Ascending aorta (tissue), 2 donors: Measurements from ENCODE around the gene FBRSL1. TPM values are rescaled to one million over a fixed set of nuclear protein-coding genes. Genes with fewer than 3 reads are reported as not detected.
"Not testable (repeated sequence)": the region's sequence is repeated elsewhere in the genome, so short reads cannot be mapped to it uniquely, and the experiment has no call there.

ENCODE experiments used
- DNase-seq, 2 donors: peaks; one replicate each; pipeline ENCODE4 v3.0.0-alpha.2; 2019; ENCODE audit warnings: low spot score in 2 of 2
- H3K27ac ChIP-seq, 2 donors: fragments of 200-600 bp; sonication (generic); one replicate each; pipeline ENCODE4 v1.5.1; 2016 to 2017; ENCODE audit warnings: mild to moderate bottlenecking in 1 of 2
- H3K27me3 ChIP-seq: fragments of 200-600 bp; sonication (generic); one replicate; pipeline ENCODE4 v1.5.1; 2017
- H3K36me3 ChIP-seq, 2 donors: fragments of 200-600 bp; sonication (generic); one replicate each; pipeline ENCODE4 v1.5.1; 2016
- H3K4me1 ChIP-seq, 2 donors: fragments of 200-600 bp; sonication (generic); one replicate each; pipeline ENCODE4 v1.5.1; 2016 to 2017; ENCODE audit warnings: mild to moderate bottlenecking in 1 of 2
- H3K4me3 ChIP-seq, 2 donors: fragments of 200-600 bp; sonication (generic); one replicate each; pipeline ENCODE4 v1.5.1; 2016 to 2017; ENCODE audit warnings: mild to moderate bottlenecking in 1 of 2
- H3K9me3 ChIP-seq, 2 donors: fragments of 200-600 bp; sonication (generic); one replicate each; pipeline ENCODE4 v1.5.1; 2016
- intact Hi-C: fragments of 100-400 bp; cut with DNase I; formaldehyde crosslinking; loops from one replicate; pipeline ENCODE4 v1.15.1; 2023
- total RNA-seq: library from RNA; depleted of rRNA; stranded (reverse); fragments of >200 nt; gene quantifications from one replicate; pipeline ENCODE4 v1.1.0, GENCODE V29; 2016
- TF ChIP-seq, protein P1 (sequence below), 3 experiments: fragments of 200-600 bp in 2 of 3; fragments of 450-650 bp in 1 of 3; sonication (generic) in 2 of 3; IDR thresholded peaks; one replicate each; pipeline ENCODE4 v1.5.1; 2016 to 2019; ENCODE audit warnings: antibody characterized with exemption in 3 of 3, mild to moderate bottlenecking in 1 of 3, moderate library complexity in 1 of 3

The FBRSL1 gene
- total RNA-seq, 1 donor from 2014 or later = 40.7 TPM

DNA sequence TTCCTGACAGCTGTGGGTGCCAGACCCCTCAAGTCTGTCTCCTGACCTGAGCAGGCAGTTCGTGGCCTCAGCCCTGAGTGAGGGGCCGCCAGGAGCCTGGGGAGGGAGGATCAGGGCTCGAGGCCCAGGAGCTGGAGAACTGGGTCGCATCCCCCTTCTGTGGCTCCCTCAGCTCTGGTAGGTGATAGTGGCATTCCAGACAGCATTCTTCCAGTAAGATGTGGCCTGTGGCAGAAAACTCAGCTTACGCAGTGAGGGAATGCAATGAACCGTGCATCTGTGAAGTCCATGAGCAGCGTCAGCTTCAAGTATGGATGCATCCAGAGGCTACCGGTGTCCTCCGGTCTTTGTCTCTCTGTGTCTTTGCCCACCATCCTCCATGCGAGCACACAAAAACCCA lies 28.4 kb upstream of the FBRSL1 start:
- Histone ChIP-seq H3K4me1 (no peaks in the 10 kb centered on the region), H3K36me3 (no peaks in the 10 kb centered on the region), H3K9me3 (no peaks in the 10 kb centered on the region), H3K4me3 (no peak overlapping the region), H3K27ac (no peak overlapping the region), H3K27me3 (no peaks in the 10 kb centered on the region)
- intact Hi-C loops = no loop called here
- TF ChIP-seq, protein P1, sequence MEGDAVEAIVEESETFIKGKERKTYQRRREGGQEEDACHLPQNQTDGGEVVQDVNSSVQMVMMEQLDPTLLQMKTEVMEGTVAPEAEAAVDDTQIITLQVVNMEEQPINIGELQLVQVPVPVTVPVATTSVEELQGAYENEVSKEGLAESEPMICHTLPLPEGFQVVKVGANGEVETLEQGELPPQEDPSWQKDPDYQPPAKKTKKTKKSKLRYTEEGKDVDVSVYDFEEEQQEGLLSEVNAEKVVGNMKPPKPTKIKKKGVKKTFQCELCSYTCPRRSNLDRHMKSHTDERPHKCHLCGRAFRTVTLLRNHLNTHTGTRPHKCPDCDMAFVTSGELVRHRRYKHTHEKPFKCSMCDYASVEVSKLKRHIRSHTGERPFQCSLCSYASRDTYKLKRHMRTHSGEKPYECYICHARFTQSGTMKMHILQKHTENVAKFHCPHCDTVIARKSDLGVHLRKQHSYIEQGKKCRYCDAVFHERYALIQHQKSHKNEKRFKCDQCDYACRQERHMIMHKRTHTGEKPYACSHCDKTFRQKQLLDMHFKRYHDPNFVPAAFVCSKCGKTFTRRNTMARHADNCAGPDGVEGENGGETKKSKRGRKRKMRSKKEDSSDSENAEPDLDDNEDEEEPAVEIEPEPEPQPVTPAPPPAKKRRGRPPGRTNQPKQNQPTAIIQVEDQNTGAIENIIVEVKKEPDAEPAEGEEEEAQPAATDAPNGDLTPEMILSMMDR (IDR thresholded peaks at IDR 0.05) = no peak
- DNase-seq = no peak

DNA sequence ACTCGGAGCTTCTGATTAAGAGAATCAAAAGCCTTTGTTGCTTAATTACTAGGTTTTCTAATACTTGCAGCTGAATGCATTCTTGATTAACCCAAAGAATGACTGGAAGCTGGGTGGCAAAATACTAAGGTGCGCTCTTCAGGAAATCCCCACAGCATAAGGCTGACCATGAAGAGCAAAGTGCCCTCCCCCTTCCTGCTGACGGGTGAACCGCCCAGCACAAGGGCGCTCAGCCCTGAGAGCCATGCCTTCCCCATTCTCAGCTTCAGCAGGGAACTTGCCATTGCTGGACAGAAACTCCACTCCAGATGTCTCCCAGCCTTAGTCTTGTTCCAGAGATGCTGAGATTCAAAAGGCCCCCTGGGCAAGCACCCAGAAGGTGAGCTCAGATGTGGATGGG lies 27.2 kb upstream of the FBRSL1 start:
- TF ChIP-seq, protein P1 (IDR thresholded peaks at IDR 0.05) = no peak
- Histone ChIP-seq H3K27me3 (no peaks in the 10 kb centered on the region), H3K27ac (no peak overlapping the region)

DNA sequence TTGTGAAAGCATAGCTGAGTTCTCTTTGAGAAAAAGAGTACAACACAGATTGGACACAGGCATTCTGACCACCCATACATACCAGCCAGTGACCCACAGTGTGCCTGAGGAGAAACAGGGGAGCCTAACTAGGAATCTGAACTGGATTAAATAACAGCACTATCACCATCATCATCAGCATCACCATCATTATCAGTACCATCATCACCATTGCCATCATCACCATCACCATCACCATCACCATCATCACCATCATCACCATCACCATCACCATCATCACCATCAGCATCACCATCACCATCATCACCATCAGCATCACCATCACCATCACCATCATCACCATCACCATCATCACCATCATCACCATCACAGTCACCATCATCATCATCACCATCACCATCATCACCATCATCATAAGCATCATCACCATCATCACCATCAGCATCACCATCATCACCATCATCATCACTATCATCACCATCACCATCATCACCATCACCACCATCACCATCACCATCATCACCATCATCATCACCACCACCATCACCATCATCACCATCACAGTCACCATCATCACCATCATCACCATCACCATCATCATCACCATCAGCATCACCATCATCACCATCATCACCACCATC lies 26.5 kb upstream of the FBRSL1 start:
- H3K4me3 ChIP-seq, intact Hi-C loops, H3K27ac ChIP-seq, H3K4me1 ChIP-seq, H3K36me3 ChIP-seq, H3K27me3 ChIP-seq, DNase-seq, H3K9me3 ChIP-seq: not testable (repeated sequence)

More for the DNA sequence above, 27.2 kb upstream of the FBRSL1 start:
- no peaks in the 10 kb centered on the region for H3K4me1 ChIP-seq
- H3K36me3 ChIP-seq = no peaks in the 10 kb centered on the region
- DNase-seq = no peak
- no peaks in the 10 kb centered on the region for H3K9me3 ChIP-seq
- intact Hi-C loops = no loop called here
- no peak overlapping the region for H3K4me3 ChIP-seq

DNA sequence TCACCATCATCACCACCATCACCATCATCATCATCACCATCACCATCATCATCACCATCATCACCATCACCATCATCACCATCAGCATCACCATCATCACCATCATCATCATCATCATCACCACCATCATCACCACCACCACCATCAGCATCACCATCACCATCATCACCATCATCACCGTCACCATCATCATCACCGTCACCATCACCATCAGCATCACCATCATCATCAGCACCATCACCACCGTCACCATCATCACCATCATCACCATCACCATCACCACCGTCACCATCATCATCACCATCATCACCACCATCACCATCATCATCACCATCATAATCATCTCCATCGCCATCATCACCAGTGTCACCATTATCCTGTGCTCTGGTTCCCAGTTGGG lies 25.6 kb upstream of the FBRSL1 start:
- H3K27ac ChIP-seq, H3K4me3 ChIP-seq, H3K4me1 ChIP-seq, DNase-seq, intact Hi-C loops, H3K27me3 ChIP-seq, H3K9me3 ChIP-seq, H3K36me3 ChIP-seq: not testable (repeated sequence)

DNA sequence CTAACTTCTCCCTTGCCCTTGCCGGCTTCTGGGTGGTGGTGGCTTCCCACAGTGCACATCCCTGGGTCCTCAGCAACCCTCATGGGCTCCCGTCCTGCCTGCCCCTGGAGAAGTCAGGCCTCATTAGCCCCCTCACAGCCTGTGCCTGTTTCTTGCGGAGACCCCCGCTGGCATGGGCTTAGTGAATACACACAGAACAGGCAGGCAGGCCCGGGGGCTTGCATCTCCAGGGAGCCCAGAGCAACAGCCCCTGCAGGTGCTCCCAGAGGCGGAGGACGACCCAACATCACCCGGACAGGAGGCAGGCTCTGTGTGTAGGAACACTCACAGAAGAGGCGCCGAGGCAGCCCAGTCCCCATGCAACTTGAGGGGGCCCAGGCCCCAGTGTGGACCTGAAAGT lies 25.1 kb upstream of the FBRSL1 start:
- Histone ChIP-seq H3K4me3 (no peak overlapping the region), H3K27me3 (no peaks in the 10 kb centered on the region), H3K4me1 (no peaks in the 10 kb centered on the region), H3K27ac (no peak overlapping the region), H3K36me3 (no peaks in the 10 kb centered on the region), H3K9me3 (no peaks in the 10 kb centered on the region)
- intact Hi-C loops = no loop called here
- no peak for DNase-seq
- TF ChIP-seq, protein P1 (IDR thresholded peaks at IDR 0.05) = no peak

DNA sequence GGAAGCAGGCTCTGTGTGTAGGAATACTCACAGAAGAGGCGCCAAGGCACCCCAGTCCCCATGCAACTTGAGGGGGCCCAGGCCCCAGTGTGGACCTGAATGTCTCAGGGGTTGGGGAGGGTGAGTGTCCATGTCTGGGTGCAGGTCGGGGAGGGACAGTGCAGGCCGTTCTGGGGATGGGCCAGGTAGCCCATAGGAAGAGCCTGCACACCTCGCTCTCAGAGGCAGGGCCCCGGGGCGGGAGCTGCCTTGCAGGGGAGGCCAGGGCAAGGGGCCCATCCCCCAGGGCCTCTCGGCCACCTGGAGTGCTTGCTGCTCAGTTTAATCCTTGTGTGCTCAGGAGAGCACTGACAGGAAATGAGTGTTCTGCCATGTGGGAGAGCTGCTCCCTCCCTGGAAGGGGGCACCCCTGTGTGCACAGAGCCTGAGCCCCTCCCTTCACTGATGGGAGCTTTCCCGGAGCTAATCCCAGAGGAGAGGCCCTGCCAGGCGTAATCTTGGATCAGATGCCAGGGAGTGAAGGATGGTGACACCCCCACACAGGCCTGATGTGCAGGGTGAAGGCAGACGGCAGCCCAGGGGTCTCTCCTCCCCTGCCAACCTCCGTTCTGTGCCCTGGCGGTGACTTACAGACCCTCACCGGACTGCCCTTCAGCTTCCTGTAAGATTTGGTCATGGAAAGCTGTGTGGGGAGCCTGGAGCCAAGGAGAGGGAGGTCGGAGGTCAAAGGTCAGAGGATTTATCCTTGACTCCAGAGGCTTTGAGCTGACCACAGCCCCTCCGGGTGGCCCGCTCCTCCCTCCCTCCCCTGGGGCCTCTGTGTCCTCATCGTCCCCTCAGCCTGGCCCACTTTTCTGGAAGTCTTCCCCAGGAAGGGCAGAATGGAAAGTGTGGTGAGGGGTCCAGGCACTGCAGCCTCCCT lies 24.4 kb upstream of the FBRSL1 start:
- DNase-seq = no peak
- Histone ChIP-seq H3K4me1 (no peaks in the 10 kb centered on the region), H3K27ac (no peak overlapping the region), H3K36me3 (no peaks in the 10 kb centered on the region), H3K9me3 (no peaks in the 10 kb centered on the region), H3K4me3 (no peak overlapping the region), H3K27me3 (no peaks in the 10 kb centered on the region)
- intact Hi-C loops = no loop called here
- TF ChIP-seq, protein P1 (IDR thresholded peaks at IDR 0.05) = no peak
